ENCODE measurements around the gene DUSP18. TPM values are rescaled to one million over a fixed set of nuclear protein-coding genes. Genes with fewer than 3 reads are reported as not detected.

DUSP18 gene
- total RNA-seq, 2 donors from 2014 or later = 7.3 to 7.6 TPM

DNA sequence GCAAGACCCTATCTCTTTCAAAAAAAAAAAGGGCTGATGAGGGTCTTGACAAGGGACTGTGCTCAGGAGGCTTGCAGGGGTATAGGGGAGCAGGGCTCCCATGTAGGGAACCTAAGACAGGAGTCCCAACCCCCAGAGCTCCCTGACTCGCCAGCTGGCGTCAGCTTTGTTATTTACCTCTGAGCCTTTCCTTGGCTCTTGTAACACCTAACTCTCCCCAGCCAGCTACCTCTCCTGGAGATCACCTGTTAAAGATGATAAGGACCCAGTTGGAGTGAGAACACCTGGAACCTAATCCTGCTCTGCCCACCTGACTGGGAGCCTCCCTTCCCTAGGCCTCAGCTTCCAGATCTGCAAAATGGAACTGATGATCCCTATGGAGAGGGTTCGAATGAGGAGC lies 18.9 kb downstream of the DUSP18 start:
- Mint-ChIP-seq H3K4me1 (peaks cover 20% of the 10 kb centered on the region), H3K27ac (no peak overlapping the region), H3K36me3 (ENCODE audit: low read depth) (no peaks in the 10 kb centered on the region), H3K27me3 (ENCODE audit: insufficient read depth) (no peaks in the 10 kb centered on the region), H3K9me3 (no peaks in the 10 kb centered on the region), H3K4me3 (no peak overlapping the region)
- H3K36me3 ChIP-seq (ENCODE audit: control insufficient read depth, insufficient read depth, low read length) = no peaks in the 10 kb centered on the region
- no peak overlapping the region for H3K9ac ChIP-seq (ENCODE audit: extremely low read depth, low read length, poor library complexity, severe bottlenecking)
- no peak overlapping the region for H3K27ac ChIP-seq (ENCODE audit: low read depth, low read length)
- WGBS, 2 experiments (ENCODE audit: insufficient coverage in 1 of 2, insufficient read length in 1 of 2) = 89% methylated on average over 3 of the region's 3 CpGs; no CpG with 5 or more reads in 1 of the 2 experiments
- H3K4me3 ChIP-seq (ENCODE audit: low read length) = no peak overlapping the region
- no peaks in the 10 kb centered on the region for H3K27me3 ChIP-seq (ENCODE audit: control insufficient read depth, insufficient read depth, low read length, poor library complexity, severe bottlenecking)
- TF ChIP-seq, protein P1, sequence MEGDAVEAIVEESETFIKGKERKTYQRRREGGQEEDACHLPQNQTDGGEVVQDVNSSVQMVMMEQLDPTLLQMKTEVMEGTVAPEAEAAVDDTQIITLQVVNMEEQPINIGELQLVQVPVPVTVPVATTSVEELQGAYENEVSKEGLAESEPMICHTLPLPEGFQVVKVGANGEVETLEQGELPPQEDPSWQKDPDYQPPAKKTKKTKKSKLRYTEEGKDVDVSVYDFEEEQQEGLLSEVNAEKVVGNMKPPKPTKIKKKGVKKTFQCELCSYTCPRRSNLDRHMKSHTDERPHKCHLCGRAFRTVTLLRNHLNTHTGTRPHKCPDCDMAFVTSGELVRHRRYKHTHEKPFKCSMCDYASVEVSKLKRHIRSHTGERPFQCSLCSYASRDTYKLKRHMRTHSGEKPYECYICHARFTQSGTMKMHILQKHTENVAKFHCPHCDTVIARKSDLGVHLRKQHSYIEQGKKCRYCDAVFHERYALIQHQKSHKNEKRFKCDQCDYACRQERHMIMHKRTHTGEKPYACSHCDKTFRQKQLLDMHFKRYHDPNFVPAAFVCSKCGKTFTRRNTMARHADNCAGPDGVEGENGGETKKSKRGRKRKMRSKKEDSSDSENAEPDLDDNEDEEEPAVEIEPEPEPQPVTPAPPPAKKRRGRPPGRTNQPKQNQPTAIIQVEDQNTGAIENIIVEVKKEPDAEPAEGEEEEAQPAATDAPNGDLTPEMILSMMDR (conservative IDR thresholded peaks at IDR 0.05) = no peak
- H3K4me1 ChIP-seq (ENCODE audit: control insufficient read depth, insufficient read depth, low read length) = peaks cover 5% of the 10 kb centered on the region
- DNase-seq = no peak
- no peaks in the 10 kb centered on the region for H3K9me3 ChIP-seq (ENCODE audit: control insufficient read depth, low read length)

DNA sequence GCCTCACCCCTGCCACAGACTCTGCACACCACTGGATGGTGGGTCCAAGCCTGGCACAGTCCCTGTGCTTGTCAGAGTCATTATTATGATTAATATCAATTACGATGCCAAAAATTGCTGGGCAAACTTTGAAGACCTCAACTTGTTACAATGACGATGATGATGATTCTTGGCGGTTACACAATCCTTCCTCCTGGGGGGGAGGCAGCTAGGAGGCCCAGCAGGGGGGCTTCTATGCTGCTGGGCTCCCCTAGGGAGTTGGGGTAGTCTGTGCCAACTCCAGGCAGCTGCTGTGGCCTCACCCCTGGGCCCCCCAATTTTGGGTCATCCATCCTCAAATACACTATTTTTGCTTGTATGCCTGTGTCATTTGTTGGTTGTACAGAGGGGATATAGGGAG lies 20.1 kb downstream of the DUSP18 start:
- Histone ChIP-seq H3K36me3 (ENCODE audit: control insufficient read depth, insufficient read depth, low read length) (no peaks in the 10 kb centered on the region), H3K9ac (ENCODE audit: extremely low read depth, low read length, poor library complexity, severe bottlenecking) (no peak overlapping the region), H3K4me1 (ENCODE audit: control insufficient read depth, insufficient read depth, low read length) (peaks cover 5% of the 10 kb centered on the region), H3K27me3 (ENCODE audit: control insufficient read depth, insufficient read depth, low read length, poor library complexity, severe bottlenecking) (no peaks in the 10 kb centered on the region), H3K9me3 (ENCODE audit: control insufficient read depth, low read length) (no peaks in the 10 kb centered on the region), H3K27ac (ENCODE audit: low read depth, low read length) (no peak overlapping the region), H3K4me3 (ENCODE audit: low read length) (no peak overlapping the region)
- no peaks in the 10 kb centered on the region for H3K36me3 Mint-ChIP-seq (ENCODE audit: low read depth)
- 95 to 100% methylated on average over 3 of the region's 3 CpGs for WGBS, 2 experiments (ENCODE audit: insufficient coverage in 1 of 2, insufficient read length in 1 of 2)
- H3K9me3 Mint-ChIP-seq = no peaks in the 10 kb centered on the region
- peaks cover 24% of the 10 kb centered on the region for H3K4me1 Mint-ChIP-seq
- TF ChIP-seq, protein P1 (conservative IDR thresholded peaks at IDR 0.05) = no peak
- no peak for DNase-seq
- H3K27me3 Mint-ChIP-seq (ENCODE audit: insufficient read depth) = no peaks in the 10 kb centered on the region
- H3K4me3 Mint-ChIP-seq = no peak overlapping the region
- H3K27ac Mint-ChIP-seq = no peak overlapping the region

DNA sequence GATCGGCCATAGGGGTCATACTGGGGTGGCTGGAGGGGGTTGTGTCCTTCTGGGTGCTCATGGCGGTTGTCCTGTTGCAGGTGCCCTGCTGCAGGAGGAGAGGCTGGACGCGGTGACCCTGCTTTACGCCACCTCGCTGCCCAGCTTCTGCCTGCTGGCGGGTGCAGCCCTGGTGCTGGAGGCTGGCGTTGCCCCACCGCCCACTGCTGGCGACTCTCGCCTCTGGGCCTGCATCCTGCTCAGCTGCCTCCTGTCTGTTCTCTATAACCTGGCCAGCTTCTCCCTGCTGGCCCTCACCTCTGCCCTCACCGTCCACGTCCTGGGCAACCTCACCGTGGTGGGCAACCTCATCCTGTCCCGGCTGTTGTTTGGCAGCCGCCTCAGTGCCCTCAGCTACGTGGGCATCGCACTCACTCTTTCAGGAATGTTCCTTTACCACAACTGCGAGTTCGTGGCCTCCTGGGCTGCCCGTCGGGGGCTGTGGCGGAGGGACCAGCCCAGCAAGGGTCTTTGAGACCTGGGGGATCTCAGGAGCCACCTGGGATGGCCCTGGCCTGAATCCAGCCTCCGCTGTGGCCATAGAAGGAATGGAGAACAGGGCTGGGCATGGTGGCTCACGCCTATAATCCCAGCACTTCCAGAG lies 21.0 kb downstream of the DUSP18 start:
- Mint-ChIP-seq H3K9me3 (no peaks in the 10 kb centered on the region), H3K27me3 (ENCODE audit: insufficient read depth) (no peaks in the 10 kb centered on the region), H3K4me3 (no peak overlapping the region), H3K4me1 (peaks cover 17% of the 10 kb centered on the region), H3K36me3 (ENCODE audit: low read depth) (no peaks in the 10 kb centered on the region), H3K27ac (no peak overlapping the region)
- TF ChIP-seq, protein P1 (conservative IDR thresholded peaks at IDR 0.05) = no peak
- no peak overlapping the region for H3K27ac ChIP-seq (ENCODE audit: low read depth, low read length)
- H3K4me1 ChIP-seq (ENCODE audit: control insufficient read depth, insufficient read depth, low read length) = peaks cover 5% of the 10 kb centered on the region
- no peaks in the 10 kb centered on the region for H3K9me3 ChIP-seq (ENCODE audit: control insufficient read depth, low read length)
- H3K36me3 ChIP-seq (ENCODE audit: control insufficient read depth, insufficient read depth, low read length) = no peaks in the 10 kb centered on the region
- H3K4me3 ChIP-seq (ENCODE audit: low read length) = no peak overlapping the region
- H3K9ac ChIP-seq (ENCODE audit: extremely low read depth, low read length, poor library complexity, severe bottlenecking) = no peak overlapping the region
- DNase-seq = peak; percentile 31
- H3K27me3 ChIP-seq (ENCODE audit: control insufficient read depth, insufficient read depth, low read length, poor library complexity, severe bottlenecking) = no peaks in the 10 kb centered on the region
- 93 to 95% methylated on average over 15 to 25 of the region's 25 CpGs for WGBS, 2 experiments (ENCODE audit: insufficient coverage in 1 of 2, insufficient read length in 1 of 2)

All from endodermal cell (in vitro differentiated cells).